Measurements from ENCODE around the gene NTPCR. TPM values are rescaled to one million over a fixed set of nuclear protein-coding genes. Genes with fewer than 3 reads are reported as not detected.

The NTPCR gene
- total and polyA plus RNA-seq, 7 donors = 34.8 to 75.1 (median 65.0) TPM

DNA sequence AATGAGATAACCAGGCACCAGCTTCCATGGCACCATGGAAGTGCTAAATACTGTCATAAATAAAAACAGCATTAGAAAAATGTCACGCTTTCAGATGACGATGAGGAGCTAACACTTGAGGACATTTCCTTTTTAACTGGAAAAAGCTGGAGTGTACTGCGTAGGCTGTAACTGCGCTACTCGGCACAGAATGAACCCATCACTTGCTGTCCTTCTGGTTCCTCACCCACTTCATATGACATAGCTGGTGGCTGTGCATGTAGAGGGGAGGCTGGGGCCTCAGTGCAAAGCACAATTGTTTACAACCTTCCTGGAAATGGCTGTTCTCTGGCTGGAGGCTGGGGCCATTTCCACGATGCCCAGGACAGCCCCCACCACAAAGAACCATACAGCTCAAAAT is 55.7 kb downstream of the NTPCR start:
- no peak overlapping the region for H3K27ac ChIP-seq
- TF ChIP-seq, protein P1, sequence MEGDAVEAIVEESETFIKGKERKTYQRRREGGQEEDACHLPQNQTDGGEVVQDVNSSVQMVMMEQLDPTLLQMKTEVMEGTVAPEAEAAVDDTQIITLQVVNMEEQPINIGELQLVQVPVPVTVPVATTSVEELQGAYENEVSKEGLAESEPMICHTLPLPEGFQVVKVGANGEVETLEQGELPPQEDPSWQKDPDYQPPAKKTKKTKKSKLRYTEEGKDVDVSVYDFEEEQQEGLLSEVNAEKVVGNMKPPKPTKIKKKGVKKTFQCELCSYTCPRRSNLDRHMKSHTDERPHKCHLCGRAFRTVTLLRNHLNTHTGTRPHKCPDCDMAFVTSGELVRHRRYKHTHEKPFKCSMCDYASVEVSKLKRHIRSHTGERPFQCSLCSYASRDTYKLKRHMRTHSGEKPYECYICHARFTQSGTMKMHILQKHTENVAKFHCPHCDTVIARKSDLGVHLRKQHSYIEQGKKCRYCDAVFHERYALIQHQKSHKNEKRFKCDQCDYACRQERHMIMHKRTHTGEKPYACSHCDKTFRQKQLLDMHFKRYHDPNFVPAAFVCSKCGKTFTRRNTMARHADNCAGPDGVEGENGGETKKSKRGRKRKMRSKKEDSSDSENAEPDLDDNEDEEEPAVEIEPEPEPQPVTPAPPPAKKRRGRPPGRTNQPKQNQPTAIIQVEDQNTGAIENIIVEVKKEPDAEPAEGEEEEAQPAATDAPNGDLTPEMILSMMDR (IDR thresholded peaks at IDR 0.05) = no peak
- H3K4me3 ChIP-seq = no peak overlapping the region
- ATAC-seq (no peak), DNase-seq (no peak)
- no peaks in the 10 kb centered on the region for H3K36me3 ChIP-seq (ENCODE audit: insufficient read depth in 1 of 2, low read depth in 1 of 2)
- WGBS, 3 donors = 78 to 83% (median 83%) methylated on average over 6 of the region's 6 CpGs
- no peaks in the 10 kb centered on the region for H3K27me3 ChIP-seq (ENCODE audit: insufficient read depth in 3 of 3, low read length in 2 of 3)
- intact Hi-C loops (cut with DNase I) = no loop called here
- H3K4me1 ChIP-seq = no peaks in the 10 kb centered on the region
- H3K9me3 ChIP-seq = no peaks in the 10 kb centered on the region

DNA sequence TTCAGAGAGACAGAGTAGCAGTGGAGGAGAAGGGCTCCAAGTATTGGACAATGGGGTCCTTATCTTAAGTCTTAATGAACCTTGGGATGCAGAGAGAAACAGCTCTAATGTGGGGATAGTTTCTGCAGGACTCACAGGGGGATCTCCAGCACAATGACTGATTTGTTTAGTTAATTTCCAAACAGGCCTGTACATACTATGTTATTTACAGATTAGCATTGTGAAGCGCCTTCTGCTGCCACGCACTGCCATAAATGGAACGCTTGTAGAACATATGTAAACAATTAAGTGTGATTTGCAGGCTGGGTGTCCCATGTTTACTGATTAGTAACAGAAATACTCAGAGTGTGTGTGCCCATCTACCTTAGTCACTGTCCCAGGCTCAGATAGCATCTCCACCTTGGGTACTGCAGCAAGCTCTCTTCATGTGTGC is 56.1 kb downstream of the NTPCR start:
- Histone ChIP-seq H3K4me1 (no peaks in the 10 kb centered on the region), H3K27ac (no peak overlapping the region), H3K4me3 (no peak overlapping the region), H3K9me3 (no peaks in the 10 kb centered on the region), H3K27me3 (ENCODE audit: insufficient read depth in 3 of 3, low read length in 2 of 3) (no peaks in the 10 kb centered on the region), H3K36me3 (ENCODE audit: insufficient read depth in 1 of 2, low read depth in 1 of 2) (no peaks in the 10 kb centered on the region)
- TF ChIP-seq, protein P1 (IDR thresholded peaks at IDR 0.05) = no peak
- intact Hi-C loops (cut with DNase I) = no loop called here
- no peak for ATAC-seq
- no peak for DNase-seq
- WGBS, 3 donors = 93 to 98% (median 93%) methylated on average over 3 of the region's 3 CpGs

DNA sequence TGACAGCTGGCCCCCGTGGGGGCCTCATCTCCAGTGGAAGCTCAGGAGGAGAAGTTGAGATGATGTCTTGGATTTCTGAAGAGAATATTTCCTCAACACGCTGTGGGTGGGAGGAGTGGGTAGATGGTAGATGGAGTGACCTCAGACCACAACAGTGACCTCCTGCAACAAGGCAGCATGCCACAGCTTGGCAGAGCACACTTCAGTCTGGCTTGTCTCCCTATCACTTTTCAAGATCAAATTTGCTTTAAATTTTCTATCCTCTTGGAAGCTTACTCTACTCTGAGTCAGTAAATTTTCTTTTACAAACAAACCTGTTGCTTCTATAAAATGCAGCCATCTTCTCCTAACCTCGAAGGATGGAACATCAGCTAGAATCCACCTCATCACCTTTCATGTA is 59.7 kb downstream of the NTPCR start:
- Histone ChIP-seq H3K9me3 (no peaks in the 10 kb centered on the region), H3K27me3 (ENCODE audit: insufficient read depth in 3 of 3, low read length in 2 of 3) (no peaks in the 10 kb centered on the region), H3K36me3 (ENCODE audit: insufficient read depth in 1 of 2, low read depth in 1 of 2) (no peaks in the 10 kb centered on the region), H3K4me1 (no peaks in the 10 kb centered on the region), H3K4me3 (no peak overlapping the region), H3K27ac (no peak overlapping the region)
- 62 to 69% (median 69%) methylated on average over 3 of the region's 3 CpGs for WGBS, 3 donors
- intact Hi-C loops (cut with DNase I) = no loop called here
- DNase-seq (no peak), ATAC-seq (no peak)
- TF ChIP-seq, protein P1 (IDR thresholded peaks at IDR 0.05) = no peak

DNA sequence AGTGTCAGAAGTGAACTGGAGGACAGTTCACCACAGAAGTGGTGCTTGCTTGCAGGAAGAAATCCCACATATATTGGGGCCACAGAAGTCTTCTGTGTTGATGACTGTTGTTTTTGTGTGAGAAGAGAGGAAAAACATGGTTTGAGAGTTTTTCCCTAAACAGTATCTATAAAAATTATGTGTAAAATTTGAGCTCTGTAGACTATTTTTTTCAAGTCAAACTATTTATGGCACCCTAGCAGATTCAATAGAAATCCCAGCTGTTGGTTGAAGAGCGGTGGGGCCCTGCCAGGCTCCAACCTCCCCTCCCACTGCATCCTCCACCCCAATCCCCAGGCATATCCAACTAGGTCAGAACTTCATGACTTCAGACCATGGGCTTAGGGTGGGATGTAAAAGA is 61.6 kb downstream of the NTPCR start:
- Histone ChIP-seq H3K27me3 (ENCODE audit: insufficient read depth in 3 of 3, low read length in 2 of 3) (no peaks in the 10 kb centered on the region), H3K36me3 (ENCODE audit: insufficient read depth in 1 of 2, low read depth in 1 of 2) (no peaks in the 10 kb centered on the region), H3K4me3 (no peak overlapping the region), H3K27ac (no peak overlapping the region), H3K4me1 (no peaks in the 10 kb centered on the region), H3K9me3 (no peaks in the 10 kb centered on the region)
- DNase-seq (no peak), ATAC-seq (no peak)
- WGBS, 3 donors = 50 to 73% (median 60%) methylated on average over 1 of the region's 1 CpG
- intact Hi-C loops (cut with DNase I) = no loop called here
- TF ChIP-seq, protein P1 (IDR thresholded peaks at IDR 0.05) = no peak

DNA sequence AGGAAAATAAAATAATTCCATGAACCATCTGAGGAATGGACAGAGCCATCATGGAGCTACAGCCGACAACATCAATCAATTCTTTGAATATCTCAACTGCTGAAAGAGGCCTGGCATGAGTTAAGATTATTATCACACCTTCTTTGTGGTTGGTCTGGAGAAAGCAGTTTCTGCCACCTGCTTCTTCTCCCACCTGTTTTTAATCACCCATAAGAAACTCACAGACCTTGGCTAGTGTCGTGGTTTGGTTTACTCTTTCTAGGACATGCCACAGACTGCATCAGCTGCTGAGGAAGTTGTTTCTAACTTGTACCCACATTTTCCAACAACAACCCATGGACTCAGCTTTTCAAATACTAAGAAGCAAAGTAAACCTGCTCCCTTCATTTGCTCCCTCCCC is 65.6 kb downstream of the NTPCR start:
- H3K27ac ChIP-seq = no peak overlapping the region
- H3K9me3 ChIP-seq = no peaks in the 10 kb centered on the region
- H3K27me3 ChIP-seq (ENCODE audit: insufficient read depth in 3 of 3, low read length in 2 of 3) = no peaks in the 10 kb centered on the region
- no peak overlapping the region for H3K4me3 ChIP-seq
- peaks cover 5% of the 10 kb centered on the region for H3K4me1 ChIP-seq
- TF ChIP-seq, protein P1 (IDR thresholded peaks at IDR 0.05) = no peak
- 46 to 59% (median 51%) methylated on average over 2 of the region's 2 CpGs for WGBS, 3 donors
- DNase-seq (no peak), ATAC-seq (peak in 1 of 4 donors; percentile 30)
- intact Hi-C loops (cut with DNase I) = no loop called here
- no peaks in the 10 kb centered on the region for H3K36me3 ChIP-seq (ENCODE audit: insufficient read depth in 1 of 2, low read depth in 1 of 2)
